CD14-positive monocyte (primary cell): Measurements from ENCODE around the gene MCFD2. TPM values are rescaled to one million over a fixed set of nuclear protein-coding genes. Genes with fewer than 3 reads are reported as not detected.

Experiments used
- DNase-seq, 3 donors: peaks; one replicate each; pipeline ENCODE4 v3.0.0-alpha.2; 2011 to 2022
- H2AFZ ChIP-seq: 2 replicates; pipeline ENCODE4 v1.6.0; 2012; ENCODE audit warnings: mild to moderate bottlenecking, low read depth, low read length, inconsistent platforms; ENCODE audit not compliant: insufficient read depth, poor library complexity, severe bottlenecking
- H3K27ac ChIP-seq, 2 donors: 1 replicate in 1 of 2; 2 replicates in 1 of 2; pipeline ENCODE4 v1.5.1; 2012 to 2013; ENCODE audit warnings: low read length in 2 of 2, control low read depth in 1 of 2, inconsistent platforms in 1 of 2, low read depth in 1 of 2, mild to moderate bottlenecking in 1 of 2
- H3K27me3 ChIP-seq, 2 donors: one replicate each; pipeline versions ENCODE4 v1.6.0 to v1.6.1; 2011 to 2013; ENCODE audit warnings: low read length in 2 of 2; ENCODE audit not compliant: control insufficient read depth in 2 of 2, insufficient read depth in 2 of 2
- H3K36me3 ChIP-seq, 2 donors: replicated peaks in 1 of 2; 1 replicate in 1 of 2; 2 replicates in 1 of 2; pipeline versions ENCODE4 v1.5.1 to v1.6.1; 2012 to 2013; ENCODE audit warnings: low read length in 2 of 2, control low read depth in 1 of 2, inconsistent platforms in 1 of 2, mild to moderate bottlenecking in 1 of 2; ENCODE audit not compliant: insufficient read depth in 2 of 2, control insufficient read depth in 1 of 2
- H3K4me1 ChIP-seq, 2 donors: 1 replicate in 1 of 2; 2 replicates in 1 of 2; pipeline versions ENCODE4 v1.5.1 to v1.6.1; 2012 to 2013; ENCODE audit warnings: low read length in 2 of 2, control low read depth in 1 of 2, inconsistent platforms in 1 of 2, mild to moderate bottlenecking in 1 of 2, moderate library complexity in 1 of 2; ENCODE audit not compliant: insufficient read depth in 2 of 2, control insufficient read depth in 1 of 2
- H3K4me2 ChIP-seq: replicated peaks from 2 replicates; pipeline ENCODE3; 2012; ENCODE audit warnings: low read length, moderate library complexity, mild to moderate bottlenecking; ENCODE audit not compliant: poor library complexity, severe bottlenecking; ENCODE audit errors: extremely low read depth
- H3K4me3 ChIP-seq, 3 experiments: fragments of 200-600 bp in 1 of 3; sonication (generic) in 1 of 3; replicated peaks in 1 of 3; 1 replicate in 2 of 3; 2 replicates in 1 of 3; pipeline ENCODE4 v1.5.1; 2011 to 2013; ENCODE audit warnings: low read length in 3 of 3, mild to moderate bottlenecking in 3 of 3, control low read depth in 2 of 3, low read depth in 2 of 3, inconsistent platforms in 1 of 3, moderate library complexity in 1 of 3
- H3K79me2 ChIP-seq: 2 replicates; pipeline ENCODE4 v1.6.0; 2012; ENCODE audit warnings: mild to moderate bottlenecking, control low read depth, inconsistent platforms, low read length, moderate library complexity; ENCODE audit not compliant: insufficient read depth
- H3K9ac ChIP-seq: 2 replicates; pipeline ENCODE4 v1.6.0; 2017; ENCODE audit warnings: low read length, mild to moderate bottlenecking; ENCODE audit not compliant: insufficient read depth, poor library complexity, severe bottlenecking
- H3K9me3 ChIP-seq, 2 donors: replicated peaks in 1 of 2; 1 replicate in 1 of 2; 2 replicates in 1 of 2; pipeline versions ENCODE4 v1.5.1 to v1.6.1; 2012 to 2013; ENCODE audit warnings: low read length in 2 of 2, control low read depth in 1 of 2; ENCODE audit not compliant: control insufficient read depth in 1 of 2, insufficient read depth in 1 of 2
- H4K20me1 ChIP-seq: 2 replicates; pipeline ENCODE4 v1.6.0; 2012; ENCODE audit warnings: mild to moderate bottlenecking, low read length, control low read depth, moderate library complexity; ENCODE audit not compliant: insufficient read depth
- H3K27ac Mint-ChIP-seq, 7 donors: one replicate each; pipeline ENCODE4 v1.8.0; 2020; ENCODE audit warnings: mild to moderate bottlenecking in 7 of 7, mixed read lengths in 7 of 7, moderate library complexity in 6 of 7, inconsistent platforms in 2 of 7
- H3K27me3 Mint-ChIP-seq, 3 donors: one replicate each; pipeline ENCODE4 v1.8.0; 2021 to 2022; ENCODE audit warnings: low read depth in 3 of 3, mild to moderate bottlenecking in 3 of 3, mixed read lengths in 3 of 3, moderate library complexity in 3 of 3, inconsistent platforms in 1 of 3
- H3K36me3 Mint-ChIP-seq, 2 donors: one replicate each; pipeline ENCODE4 v1.8.0; 2020; ENCODE audit warnings: mixed read lengths in 2 of 2, inconsistent platforms in 1 of 2, mild to moderate bottlenecking in 1 of 2
- H3K4me1 Mint-ChIP-seq: one replicate; pipeline ENCODE4 v1.8.0; 2020; ENCODE audit warnings: mild to moderate bottlenecking, mixed read lengths
- H3K4me3 Mint-ChIP-seq, 2 donors: one replicate each; pipeline ENCODE4 v1.8.0; 2020; ENCODE audit warnings: mild to moderate bottlenecking in 2 of 2, mixed read lengths in 2 of 2, moderate library complexity in 1 of 2
- H3K9me3 Mint-ChIP-seq, 7 donors: one replicate each; pipeline ENCODE4 v1.8.0; 2020 to 2022; ENCODE audit warnings: mixed read lengths in 7 of 7, mild to moderate bottlenecking in 6 of 7, moderate library complexity in 6 of 7, inconsistent platforms in 2 of 7
- CTCF ChIP-seq: fragments of 200-600 bp; IDR thresholded peaks from one replicate; pipeline ENCODE4 v1.8.0; 2022; ENCODE audit warnings: antibody characterized with exemption, mild to moderate bottlenecking
- WGBS: methylation state at CpG from one replicate; pipeline ENCODE4 v1.1.5; 2013; ENCODE audit warnings: missing lambda C conversion rate; ENCODE audit not compliant: insufficient coverage; 5-methylcytosine and 5-hydroxymethylcytosine counted together
- intact Hi-C, 2 donors: fragments of 100-400 bp; cut with micrococcal nuclease; formaldehyde crosslinking; loops; one replicate each; pipeline versions ENCODE4 v1.15.0 to v1.15.1; 2023
- polyA plus RNA-seq, 3 donors: library from polyadenylated mRNA; depleted of rRNA in 1 of 3; unstranded in 2 of 3; stranded (reverse) in 1 of 3; fragments of 300-500 nt in 2 of 3; fragments of >200 nt in 1 of 3; fragmentation: Illumina TruSeq in 2 of 3; gene quantifications; 1 replicate in 2 of 3; 2 replicates in 1 of 3; pipeline ENCODE4 v1.2.3, GENCODE V29; 2012 to 2021

MCFD2 gene
- polyA plus RNA-seq, 3 donors: 23.8 to 38.5 (median 33.6) TPM

GRCh38 chr2:46929612-46930011, 14.0 kb upstream of the MCFD2 start:
- Mint-ChIP-seq H3K4me1 (peaks cover 7% of the 10 kb centered on the region), H3K4me3 (no peak overlapping the region), H3K27me3 (peaks cover 0 to 3% (median 0%) of the 10 kb centered on the region in 3 donors), H3K9me3 (peaks cover 8 to 15% (median 13%) of the 10 kb centered on the region in 7 donors), H3K27ac (no peak overlapping the region), H3K36me3 (peaks cover 3 to 20% of the 10 kb centered on the region in 2 donors)
- intact Hi-C loops: no loop called here
- Histone ChIP-seq H3K4me2 (no peak overlapping the region), H3K9me3 (peaks cover 4 to 5% of the 10 kb centered on the region in 2 donors), H3K79me2 (peaks cover 13% of the 10 kb centered on the region), H3K4me1 (no peaks in the 10 kb centered on the region), H3K27me3 (no peaks in the 10 kb centered on the region), H3K36me3 (no peaks in the 10 kb centered on the region), H2AFZ (no peak overlapping the region), H3K27ac (no peak overlapping the region), H4K20me1 (no peaks in the 10 kb centered on the region), H3K9ac (no peak overlapping the region), H3K4me3 (no peak overlapping the region)
- WGBS: no CpG with 5 or more reads among the region's 1 CpG
- no peak for DNase-seq
- no peak for TF ChIP-seq CTCF

GRCh38 chr2:46926863-46927262, 11.3 kb upstream of the MCFD2 start:
- Mint-ChIP-seq H3K27me3 (peaks cover 0 to 2% (median 0%) of the 10 kb centered on the region in 3 donors), H3K4me3 (no peak overlapping the region), H3K36me3 (peaks cover 7 to 20% of the 10 kb centered on the region in 2 donors), H3K4me1 (peaks cover 2% of the 10 kb centered on the region), H3K9me3 (peaks cover 8 to 15% (median 13%) of the 10 kb centered on the region in 7 donors), H3K27ac (no peak overlapping the region)
- H3K9me3 ChIP-seq: peaks cover 4 to 5% of the 10 kb centered on the region in 2 donors
- H3K4me2 ChIP-seq: no peak overlapping the region
- WGBS: no CpG with 5 or more reads among the region's 2 CpGs
- TF ChIP-seq CTCF: no peak
- H3K79me2 ChIP-seq: peaks cover 9% of the 10 kb centered on the region
- no peak overlapping the region for H3K27ac ChIP-seq
- no peak overlapping the region for H2AFZ ChIP-seq
- H3K9ac ChIP-seq: no peak overlapping the region
- intact Hi-C loops: no loop called here
- H3K4me1 ChIP-seq: no peaks in the 10 kb centered on the region
- no peak overlapping the region for H3K4me3 ChIP-seq
- H3K27me3 ChIP-seq: no peaks in the 10 kb centered on the region
- no peaks in the 10 kb centered on the region for H4K20me1 ChIP-seq
- H3K36me3 ChIP-seq: no peaks in the 10 kb centered on the region
- no peak for DNase-seq
